ENCODE results near the gene HOXC5. TPM values are rescaled to one million over a fixed set of nuclear protein-coding genes. Genes with fewer than 3 reads are reported as not detected.

The HOXC5 gene
- not detected in 2 replicates for total RNA-seq

DNA sequence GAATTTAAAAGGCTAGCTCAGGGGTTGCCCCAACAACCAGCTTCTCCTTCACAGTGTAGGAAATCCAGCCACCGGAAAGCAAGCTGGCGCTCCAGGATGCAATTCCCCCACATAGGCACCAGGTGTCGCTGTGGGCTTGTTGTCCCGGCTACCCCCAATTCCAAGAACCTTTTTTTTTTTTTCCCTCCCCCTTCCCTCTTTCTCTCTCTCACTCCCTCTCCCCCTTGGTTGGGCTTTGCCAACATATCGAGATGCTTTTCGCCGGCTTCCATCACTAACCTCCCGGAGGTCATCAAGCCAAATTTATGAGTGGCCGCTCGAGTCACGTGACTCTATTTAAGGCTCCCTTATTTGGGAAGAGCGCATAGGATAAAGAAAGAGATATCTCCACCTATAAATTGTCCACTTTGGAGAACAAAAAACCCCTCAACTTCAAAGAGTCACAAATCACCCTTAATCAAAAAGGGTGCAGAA, at the start of gene HOXC5:
Gene HOXC5 (plus strand): TSS at position 424 of the 474 bp plus-strand sequence. CDS start 73 bp downstream, outside the sequence.
- Mint-ChIP-seq H3K27ac (peak within 1 kb of the TSS; percentile 24), H3K4me1 (peaks cover 30% of the 10 kb centered on the region), H3K4me3 (peak within 1 kb of the TSS; percentile 70), H3K36me3 (ENCODE audit: low read depth) (no peaks in the 10 kb centered on the region), H3K9me3 (no peaks in the 10 kb centered on the region), H3K27me3 (peaks cover 57% of the 10 kb centered on the region)
- ATAC-seq (ENCODE audit: low read depth): peak; percentile 63
- peak; percentile 66 for TF ChIP-seq CTCF (IDR thresholded peaks at IDR 0.05)
- ChIA-PET POLR2A (interaction anchor here (0.5 to 1.5 kb wide), 6 partner anchors 21 to 175 kb away, joined by 4 to 7 read pairs (median 5); partner anchors contain the start of genes HOXC4 and SMUG1), CTCF (interaction anchor here (0.6 to 6.3 kb wide), 19 partner anchors 8 to 182 kb away, joined by 3 to 98 read pairs (median 4); partner anchors contain the start of genes HOXC4, HOXC8 and SMUG1)
- intact Hi-C loops (cut with micrococcal nuclease): loop anchor here (1.0 to 5.0 kb wide), 6 partner anchors 26 to 175 kb away; no protein-coding TSS in a partner anchor
- peak; percentile 51 for DNase-seq

GRCh38 chr12:53983568-53983949, 49.3 kb upstream of the HOXC5 start:
- ATAC-seq (ENCODE audit: low read depth) (no peak), DNase-seq (no peak)
- Mint-ChIP-seq H3K27me3 (peaks cover 86% of the 10 kb centered on the region), H3K4me3 (no peak overlapping the region), H3K9me3 (no peaks in the 10 kb centered on the region), H3K4me1 (peaks cover 17% of the 10 kb centered on the region), H3K27ac (peak overlapping the region; percentile 35), H3K36me3 (ENCODE audit: low read depth) (no peaks in the 10 kb centered on the region)
- ChIA-PET POLR2A (interaction anchor here (0.9 kb wide), 1 partner anchor 70 kb away, joined by 6 read pairs; the partner anchor contains the start of gene HOXC4), CTCF (no interaction called here)
- intact Hi-C loops (cut with micrococcal nuclease): no loop called here
- no peak for TF ChIP-seq CTCF (IDR thresholded peaks at IDR 0.05)

DNA sequence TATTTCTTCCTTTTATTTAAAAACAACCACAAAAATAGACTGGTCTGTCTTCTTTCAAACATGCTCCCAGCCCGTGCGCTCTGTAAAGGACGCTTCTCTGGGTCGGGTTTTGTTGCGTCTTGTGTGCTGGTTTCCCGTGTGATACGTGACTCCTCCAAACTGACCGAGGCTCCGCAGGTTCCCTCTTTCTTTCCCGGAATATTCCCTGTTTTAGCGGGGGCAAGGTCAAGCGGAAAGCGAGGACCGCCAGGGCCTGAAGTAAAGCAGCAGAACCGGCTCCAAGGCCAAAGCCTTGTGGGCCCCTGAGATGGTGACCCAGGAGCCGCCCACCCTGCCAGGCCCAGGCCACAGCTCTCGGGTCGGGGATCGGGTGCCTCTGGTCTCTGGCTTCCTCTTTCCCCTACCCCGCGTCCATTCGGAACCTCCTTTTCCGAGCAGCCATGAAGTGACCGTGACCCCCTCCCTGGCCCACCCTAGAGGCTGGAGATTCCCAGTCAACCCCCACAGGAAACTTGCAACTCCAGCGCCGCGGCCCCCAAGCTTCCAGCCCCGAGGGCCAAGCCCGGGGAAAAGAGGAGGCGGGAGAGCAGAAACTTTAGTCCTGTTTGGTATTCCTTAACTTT, 48.8 kb upstream of the HOXC5 start:
- no peak overlapping the region for H3K4me3 Mint-ChIP-seq
- H3K9me3 Mint-ChIP-seq: no peaks in the 10 kb centered on the region
- ChIA-PET POLR2A (interaction anchor here (0.9 to 1.3 kb wide), 2 partner anchors 33 to 69 kb away, joined by 6 read pairs; partner anchors contain the start of gene HOXC4), CTCF (no interaction called here)
- peaks cover 86% of the 10 kb centered on the region for H3K27me3 Mint-ChIP-seq
- intact Hi-C loops (cut with micrococcal nuclease): no loop called here
- DNase-seq (no peak), ATAC-seq (ENCODE audit: low read depth) (no peak)
- TF ChIP-seq CTCF (IDR thresholded peaks at IDR 0.05): no peak
- H3K36me3 Mint-ChIP-seq (ENCODE audit: low read depth): no peaks in the 10 kb centered on the region
- H3K4me1 Mint-ChIP-seq: peaks cover 19% of the 10 kb centered on the region
- H3K27ac Mint-ChIP-seq: no peak overlapping the region

DNA sequence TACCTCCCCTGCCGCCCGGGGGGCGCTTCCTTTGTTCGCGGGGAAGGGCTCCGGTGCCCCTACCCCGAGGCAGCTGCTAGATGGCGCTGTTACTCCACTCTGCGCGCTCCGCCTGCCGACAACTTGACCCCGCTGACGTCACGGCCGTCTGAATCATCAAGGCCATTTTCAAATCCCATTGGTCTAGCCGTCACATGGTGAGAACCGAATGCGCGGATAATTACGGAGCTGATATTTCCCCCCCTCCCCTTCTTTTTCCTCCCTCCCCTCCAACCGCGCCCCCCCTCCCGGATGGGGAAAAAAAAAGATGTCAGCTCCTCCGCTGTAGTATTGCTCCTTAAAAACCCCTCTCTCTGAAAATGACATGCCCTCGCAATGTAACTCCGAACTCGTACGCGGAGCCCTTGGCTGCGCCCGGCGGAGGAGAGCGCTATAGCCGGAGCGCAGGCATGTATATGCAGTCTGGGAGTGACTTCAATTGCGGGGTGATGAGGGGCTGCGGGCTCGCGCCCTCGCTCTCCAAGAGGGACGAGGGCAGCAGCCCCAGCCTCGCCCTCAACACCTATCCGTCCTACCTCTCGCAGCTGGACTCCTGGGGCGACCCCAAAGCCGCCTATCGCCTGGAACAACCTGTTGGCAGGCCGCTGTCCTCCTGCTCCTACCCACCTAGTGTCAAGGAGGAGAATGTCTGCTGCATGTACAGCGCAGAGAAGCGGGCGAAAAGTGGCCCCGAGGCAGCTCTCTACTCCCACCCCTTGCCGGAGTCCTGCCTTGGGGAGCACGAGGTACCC, 47.8 kb upstream of the HOXC5 start, which contains the start of gene HOXC10:
Gene HOXC10 (plus strand): TSS at position 246 of the 791 bp plus-strand sequence. CDS start 114 bp downstream, at position 360.
- intact Hi-C loops (cut with micrococcal nuclease): loop anchor here (5.0 kb wide), 1 partner anchor 193 kb away; no protein-coding TSS in a partner anchor
- POLR2A ChIA-PET: interaction anchor here (0.7 to 1.7 kb wide), 3 partner anchors 9 to 223 kb away, joined by 4 to 6 read pairs (median 5); no protein-coding TSS in a partner anchor

More for the DNA sequence above, 47.8 kb upstream of the HOXC5 start, which contains the start of gene HOXC10:
- Mint-ChIP-seq H3K36me3 (ENCODE audit: low read depth) (no peaks in the 10 kb centered on the region), H3K4me1 (peaks cover 28% of the 10 kb centered on the region), H3K9me3 (no peaks in the 10 kb centered on the region), H3K27me3 (peaks cover 88% of the 10 kb centered on the region), H3K27ac (peak within 1 kb of the TSS; percentile 56), H3K4me3 (peak within 1 kb of the TSS; percentile 15)
- TF ChIP-seq CTCF (IDR thresholded peaks at IDR 0.05): no peak
- ATAC-seq (ENCODE audit: low read depth) (peak; percentile 37), DNase-seq (no peak)
- CTCF ChIA-PET: interaction anchor here (0.6 to 3.5 kb wide), 2 partner anchors 13 to 21 kb away, joined by 3 to 13 read pairs; no protein-coding TSS in a partner anchor
